ENCODE data around the gene VSIG10.

The VSIG10 gene

DNA sequence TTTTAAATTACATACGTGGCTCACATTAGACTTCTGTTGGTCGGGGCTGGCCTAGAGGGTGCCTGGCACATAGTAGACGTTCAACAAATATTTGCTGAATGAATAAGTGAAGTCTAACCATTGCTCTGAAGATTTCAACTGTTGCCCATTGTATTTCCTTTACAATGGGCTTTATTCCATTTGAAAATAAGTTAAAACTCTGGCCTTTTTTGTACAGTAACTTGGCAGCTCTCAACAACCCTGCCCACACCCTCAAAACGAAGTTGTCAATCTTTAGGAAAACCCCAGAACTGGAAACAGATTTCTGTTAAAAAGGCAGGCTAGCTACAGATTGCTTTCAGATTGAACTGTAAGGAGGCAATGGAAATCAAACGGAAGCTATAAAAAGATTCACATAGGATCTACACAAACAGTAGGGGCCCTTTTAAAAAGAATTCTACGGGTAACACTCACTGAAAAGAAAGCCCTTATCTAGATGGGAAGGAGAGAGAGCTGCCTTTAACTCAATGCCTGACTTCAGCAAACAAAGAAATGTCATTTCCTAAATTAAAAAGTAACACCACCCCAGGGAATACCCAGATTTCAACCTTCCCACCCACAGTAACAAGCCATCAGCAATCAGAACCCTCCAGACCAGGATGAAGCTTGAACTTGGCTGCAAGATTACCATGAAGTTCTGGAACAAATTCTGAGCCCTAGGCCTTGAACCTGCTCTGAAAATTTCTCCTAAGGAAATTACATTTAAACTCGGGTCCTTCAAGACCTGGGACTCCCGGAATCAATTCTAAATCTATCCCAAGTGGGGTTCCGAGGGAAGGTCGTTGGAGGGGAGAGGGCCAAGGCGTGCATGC, 44.2 kb downstream of the VSIG10 start:
- DNase-seq = peak in 1 of 2 donors; percentile 49

DNA sequence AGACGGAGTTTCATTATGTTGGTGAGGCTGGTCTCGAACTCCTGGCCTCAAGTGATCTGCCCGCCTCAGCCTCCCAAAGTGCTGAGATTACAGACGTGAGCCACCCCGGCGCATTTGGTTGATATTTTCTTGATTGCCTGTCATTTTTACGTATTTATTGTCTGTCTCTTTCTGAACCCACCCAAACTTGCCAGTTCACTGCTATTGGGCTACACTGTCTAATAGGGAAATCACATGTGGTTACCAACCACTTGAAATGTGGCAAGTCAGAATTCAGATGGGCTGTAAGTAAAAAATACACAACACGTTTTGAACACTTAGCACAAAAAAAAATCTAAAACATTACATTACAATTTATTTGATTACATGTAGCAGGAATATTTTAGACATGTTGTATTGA, 44.9 kb downstream of the VSIG10 start:
- no peak for DNase-seq

DNA sequence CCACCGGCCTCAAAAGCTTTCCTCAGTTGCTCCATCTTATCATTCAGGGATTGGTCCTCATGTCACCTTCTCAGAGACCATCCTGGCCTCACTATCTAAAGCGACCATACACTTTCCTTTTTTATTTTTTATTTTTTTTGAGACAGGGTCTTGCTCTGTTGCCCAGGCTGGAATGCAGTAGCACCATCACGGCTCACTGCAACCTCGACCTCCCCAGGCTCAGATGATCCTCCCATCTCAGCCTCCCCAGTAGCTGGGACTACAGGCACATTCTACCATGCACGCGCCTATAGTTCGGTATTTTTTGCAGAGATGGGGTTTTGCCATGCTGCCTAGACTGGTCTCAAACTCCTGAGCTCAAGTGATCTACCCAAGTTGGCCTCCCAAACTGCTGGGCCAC, 45.6 kb downstream of the VSIG10 start:
- no peak for DNase-seq

DNA sequence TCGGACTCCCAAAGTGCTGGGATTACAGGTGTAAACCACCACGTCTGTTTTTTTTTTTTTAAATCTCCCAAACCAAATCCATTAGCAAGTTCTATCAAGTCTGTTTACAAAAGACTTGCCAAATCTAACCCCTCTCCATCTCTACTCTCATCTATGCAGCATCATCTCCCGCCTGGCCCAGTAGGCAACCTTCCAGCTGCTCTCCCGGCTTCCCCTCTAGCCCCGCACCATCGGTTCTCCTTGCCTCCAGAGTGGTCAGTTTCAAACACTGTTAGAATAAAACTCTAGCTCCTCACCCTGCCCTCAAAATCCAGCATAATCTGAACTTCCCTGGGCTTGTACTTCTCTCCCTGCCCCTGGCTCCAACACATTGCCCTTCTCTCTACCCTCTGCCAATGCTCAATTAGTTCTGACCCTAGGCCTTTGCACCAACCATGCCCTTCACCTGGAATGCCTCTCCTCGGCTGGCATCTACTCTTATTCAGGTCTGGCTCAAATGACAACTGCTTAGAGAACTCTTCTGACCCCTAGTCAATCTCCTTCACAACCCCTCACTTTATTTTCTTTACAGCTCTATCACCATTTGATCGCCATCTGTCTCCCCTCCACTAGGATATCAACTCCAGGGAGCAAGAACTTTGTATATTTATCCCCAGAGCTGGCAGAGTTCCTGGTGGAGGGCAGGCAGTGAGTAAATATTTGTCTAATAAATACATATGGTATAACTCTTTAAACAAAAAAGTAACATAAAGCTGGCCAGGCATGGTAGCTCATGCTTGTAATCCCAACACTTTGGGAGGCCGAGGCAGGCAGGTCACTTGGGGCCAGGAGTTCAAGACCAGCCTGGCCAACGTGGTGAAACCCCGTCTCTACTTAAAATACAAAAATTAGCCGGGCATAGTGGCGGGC, 47.7 kb downstream of the VSIG10 start:
- DNase-seq = no peak

DNA sequence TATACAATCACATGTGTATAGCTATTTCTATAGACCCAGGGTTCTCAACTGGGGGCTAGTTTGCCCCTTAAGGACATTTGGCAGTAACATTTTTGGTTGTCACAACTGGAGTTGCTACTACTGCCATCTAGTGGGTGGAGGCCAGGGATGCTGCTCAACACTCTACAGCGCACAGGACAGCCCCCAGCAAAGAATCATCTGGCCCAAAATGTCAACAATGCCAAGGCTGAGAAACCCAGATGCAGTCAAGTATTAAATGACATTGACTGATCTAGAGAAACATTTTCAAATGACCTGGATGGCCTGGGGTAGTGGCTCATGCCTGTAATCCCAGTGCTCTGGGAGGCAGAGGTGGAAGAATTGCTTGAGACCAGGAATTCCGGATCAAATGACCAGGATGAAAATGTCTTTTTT, 48.7 kb downstream of the VSIG10 start:
- peak; percentile 62 to 63 for DNase-seq

DNA sequence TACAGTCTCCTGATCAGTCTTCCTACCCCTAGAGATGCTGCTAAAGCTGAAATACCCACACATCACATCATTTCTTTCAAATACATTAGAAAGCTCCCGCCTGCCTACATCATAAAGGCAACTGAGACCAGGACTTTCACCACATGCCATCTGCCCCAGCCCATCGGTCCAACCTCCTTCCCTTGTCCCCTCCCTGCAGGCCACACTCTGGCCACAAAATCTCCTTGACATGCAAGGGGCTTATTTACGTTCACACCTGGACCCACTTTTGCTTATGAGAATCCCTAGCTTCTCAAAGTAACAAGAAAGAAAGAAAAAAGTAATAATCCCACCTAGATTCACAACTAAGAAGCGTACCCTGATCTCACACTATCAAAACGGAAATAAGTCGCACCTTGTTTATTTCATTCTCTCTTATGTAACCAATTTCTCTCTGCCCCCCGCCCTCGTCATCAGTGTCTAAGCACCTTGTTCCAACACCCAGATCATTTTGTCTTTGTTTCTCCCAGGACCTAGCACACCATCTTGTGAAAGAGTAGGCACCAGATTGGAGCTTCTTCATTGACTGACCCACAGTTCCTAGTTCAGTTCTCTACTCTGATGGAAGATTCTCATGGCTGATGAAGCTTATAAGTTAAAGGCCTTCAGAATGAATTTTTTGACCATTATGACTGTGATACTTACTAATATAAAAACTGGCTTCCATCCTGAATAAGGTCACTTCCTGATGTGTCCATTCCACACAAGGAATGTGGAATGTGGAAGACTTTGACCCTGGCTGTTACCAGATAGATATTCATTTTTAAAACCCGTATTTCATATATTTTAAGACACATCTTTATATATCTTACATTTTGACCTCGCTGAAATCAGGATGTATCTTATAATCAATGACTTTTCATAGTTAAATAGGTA, 50.5 kb downstream of the VSIG10 start:
- no peak for DNase-seq

DNA sequence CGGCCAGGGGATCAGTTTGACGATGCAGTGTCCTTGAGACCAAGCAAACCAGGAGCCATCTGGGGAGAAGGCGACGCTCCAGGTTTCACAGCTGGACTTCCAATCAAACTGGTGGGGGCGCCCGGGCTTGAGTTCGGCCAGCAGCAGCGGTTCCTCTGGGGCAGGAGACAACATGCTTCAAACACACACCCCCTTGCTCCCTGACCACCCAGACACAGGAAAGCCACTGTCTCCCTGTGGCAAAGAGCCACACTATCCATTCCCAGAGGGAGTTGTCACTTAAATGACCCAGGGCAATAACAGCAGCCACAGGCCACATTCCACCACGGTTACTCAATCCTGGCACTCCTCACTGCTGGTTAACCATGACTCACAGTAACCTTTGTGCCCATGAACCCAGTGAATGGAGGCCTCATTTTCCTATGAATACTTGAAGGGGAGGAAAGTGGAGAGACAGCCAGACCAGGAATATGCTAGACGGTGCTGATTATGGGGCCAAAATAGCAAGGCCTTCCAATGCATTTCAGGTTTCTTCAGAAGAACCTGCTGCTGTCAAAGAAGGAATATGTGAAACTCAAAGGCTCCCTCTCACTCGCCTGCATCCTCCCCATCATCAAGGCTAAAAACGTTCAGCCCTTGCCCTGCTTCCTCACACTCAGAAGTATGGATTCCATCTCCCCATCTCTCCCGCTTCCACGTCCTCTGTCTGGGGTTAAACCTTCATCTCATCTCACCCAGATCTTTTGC, 51.3 kb downstream of the VSIG10 start:
- peak; percentile 33 to 48 for DNase-seq

DNA sequence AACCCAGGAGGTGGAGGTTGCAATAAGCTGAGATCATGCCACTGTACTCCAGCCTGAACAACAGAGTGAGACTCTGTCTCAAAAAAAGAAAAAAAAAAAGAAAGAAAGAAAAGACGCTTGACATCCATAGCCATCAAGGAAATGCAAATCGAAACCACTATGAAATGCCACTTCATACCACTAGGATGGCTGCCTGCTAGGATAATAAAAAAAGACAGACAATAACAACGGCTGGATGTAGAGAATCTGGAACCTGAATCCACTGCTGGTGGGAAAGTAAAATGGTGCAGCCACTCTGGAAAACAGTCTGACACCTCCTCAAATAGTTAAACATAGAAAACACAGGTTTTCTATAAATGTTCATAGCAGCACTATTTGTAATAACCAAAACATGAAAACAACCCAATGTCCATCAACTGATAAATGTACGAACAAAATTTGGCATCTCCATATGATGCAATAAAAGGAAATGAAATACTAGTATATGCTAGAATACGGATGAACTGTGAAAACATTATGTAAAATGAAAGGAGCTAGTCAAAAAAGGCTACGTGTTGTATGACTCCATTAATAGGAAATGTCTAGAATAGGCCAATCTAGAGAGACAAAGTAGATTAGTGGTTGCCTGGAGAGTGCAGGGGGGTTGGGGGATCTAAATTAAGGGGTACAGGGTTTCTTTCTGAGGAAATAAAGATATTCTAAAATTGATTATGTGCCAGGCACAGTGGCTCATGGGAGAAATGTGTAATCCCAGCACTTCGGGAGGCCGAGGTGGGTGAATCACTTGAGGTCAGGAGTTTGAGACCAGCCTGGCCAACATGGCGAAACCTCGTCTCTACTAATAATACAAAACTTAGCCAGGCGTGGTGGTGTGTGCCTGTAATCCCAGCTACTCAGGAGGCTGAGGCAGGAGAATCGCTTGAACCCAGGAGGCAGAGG, 52.6 kb downstream of the VSIG10 start:
- DNase-seq = no peak

DNA sequence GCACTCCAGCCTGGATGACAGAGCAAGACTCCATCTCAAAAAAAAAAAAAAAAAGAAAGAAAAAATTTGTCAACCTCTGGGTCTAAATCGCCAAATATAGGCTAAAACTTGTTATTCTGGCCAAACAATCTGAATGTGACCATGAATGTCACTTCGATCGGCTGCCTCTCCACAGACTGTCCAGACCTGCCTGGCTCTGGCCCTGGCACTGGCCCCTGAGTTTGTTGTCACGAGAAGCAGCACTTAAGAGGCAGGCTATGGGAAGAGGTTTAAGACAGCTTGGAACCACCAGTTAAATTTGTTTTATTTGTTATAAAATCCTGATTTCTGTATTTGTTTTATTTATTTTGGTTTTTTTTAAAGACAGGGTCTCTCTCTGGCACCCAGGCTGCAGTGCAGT, 57.4 kb downstream of the VSIG10 start:
- DNase-seq = no peak

DNA sequence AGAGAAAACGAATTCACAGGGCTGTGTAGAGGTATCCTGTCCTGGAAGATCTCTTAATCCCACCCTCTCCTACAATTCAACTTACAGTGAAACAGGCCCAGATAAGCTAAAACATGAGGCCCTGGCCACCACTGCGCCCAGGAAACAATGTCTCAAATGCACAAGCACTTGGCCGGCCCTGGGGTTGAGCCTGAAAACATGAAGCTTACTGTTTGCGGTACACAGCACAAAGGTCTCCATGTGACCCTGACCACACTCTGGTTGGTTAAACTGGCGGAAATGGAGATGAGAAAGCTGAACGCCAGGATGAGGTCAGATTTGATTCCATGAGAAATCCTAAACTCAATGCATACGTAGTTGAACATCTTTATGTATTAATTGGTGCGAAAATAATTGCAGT, 59.2 kb downstream of the VSIG10 start:
- no peak for DNase-seq

DNA sequence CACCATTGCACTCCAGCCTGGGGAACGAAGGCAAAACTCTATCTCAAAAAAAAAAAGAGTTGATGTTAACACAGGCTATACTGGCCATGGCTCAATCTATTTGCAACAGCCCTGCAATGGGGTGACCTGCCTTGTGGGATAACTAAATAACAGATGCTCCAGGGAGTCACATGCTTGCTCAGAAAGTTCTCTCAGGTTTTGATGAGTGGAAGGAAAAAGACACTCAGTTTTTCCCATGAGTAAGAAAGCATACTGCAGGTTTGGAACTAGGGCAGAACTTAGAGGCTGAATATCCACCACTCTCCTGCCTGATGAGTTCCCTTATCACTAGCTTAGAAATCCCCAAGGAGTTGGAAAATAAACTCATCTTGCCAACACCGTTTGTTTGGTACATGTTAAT, 59.7 kb downstream of the VSIG10 start:
- DNase-seq = no peak

DNA sequence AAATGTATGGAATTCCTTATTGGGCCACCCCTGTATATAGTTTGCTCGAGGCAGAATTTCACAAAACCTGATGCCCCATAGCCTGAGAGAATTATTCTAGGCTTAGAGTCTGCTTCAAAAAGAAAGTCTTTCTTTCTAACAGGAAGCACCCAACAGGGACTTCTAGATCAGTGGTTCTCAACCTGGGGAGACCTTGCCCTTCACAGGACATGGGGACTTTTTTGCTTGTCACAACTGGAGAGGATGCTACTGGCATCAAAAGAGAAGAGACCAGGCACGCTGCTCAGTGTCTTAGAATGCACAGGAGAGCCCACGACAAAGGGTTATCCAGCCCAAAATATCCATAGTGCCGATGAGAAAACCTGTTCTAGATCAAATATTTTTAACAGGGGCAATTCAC, 61.7 kb downstream of the VSIG10 start:
- DNase-seq = no peak

DNA sequence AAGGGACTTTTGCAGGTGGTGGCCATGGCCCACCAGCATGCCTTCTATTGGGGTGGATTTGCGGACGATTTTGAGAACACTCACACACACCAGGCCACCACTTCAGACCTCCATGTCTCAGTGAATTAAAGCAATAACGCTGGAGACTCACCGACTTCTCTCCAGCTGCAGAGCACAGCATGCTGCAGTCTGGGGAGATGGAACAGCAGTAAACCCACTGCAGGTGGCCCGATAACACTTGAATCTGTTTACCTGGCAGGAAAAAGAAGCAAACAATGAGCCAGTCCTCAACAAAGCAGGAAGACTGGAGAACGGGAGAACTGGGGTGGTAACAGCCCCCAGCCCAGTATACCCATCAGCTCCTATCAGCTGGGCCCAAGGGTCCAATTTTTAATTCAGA, 65.7 kb downstream of the VSIG10 start:
- no peak for DNase-seq

DNA sequence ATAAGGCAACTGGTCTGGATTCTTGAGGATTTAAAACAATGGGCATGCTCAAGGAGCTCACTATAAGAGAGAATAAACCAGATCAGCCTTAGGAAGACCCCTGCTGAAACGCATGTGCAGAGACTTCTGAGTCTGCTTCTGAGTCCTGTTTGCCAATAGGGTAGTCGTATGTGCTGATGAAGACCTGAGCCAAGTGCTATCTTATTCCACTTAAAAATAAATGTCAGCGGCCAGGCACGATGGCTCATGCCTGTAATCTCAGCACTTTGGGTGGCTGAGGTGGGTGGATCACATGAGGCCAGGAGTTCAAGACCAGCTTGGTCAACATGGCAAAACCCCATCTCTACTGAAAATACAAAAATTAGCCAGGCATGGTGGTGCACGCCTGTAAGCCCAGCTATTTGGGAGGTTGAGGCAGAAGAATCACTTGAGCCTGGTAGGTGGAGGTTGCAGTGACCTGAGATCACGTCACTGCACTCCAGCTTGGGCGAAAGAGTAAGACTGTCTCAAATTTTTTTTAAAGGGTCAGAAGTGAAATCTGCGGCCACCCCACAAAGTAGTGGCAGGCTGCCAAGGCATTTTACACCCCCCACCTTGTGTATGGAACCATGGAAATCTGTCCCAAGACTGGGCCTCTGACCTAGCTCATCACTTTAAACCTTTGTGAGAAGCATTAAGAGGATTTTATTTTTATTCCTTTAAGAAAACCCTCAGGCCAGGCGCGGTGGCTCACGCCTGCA, 67.0 kb downstream of the VSIG10 start:
- DNase-seq = no peak

DNA sequence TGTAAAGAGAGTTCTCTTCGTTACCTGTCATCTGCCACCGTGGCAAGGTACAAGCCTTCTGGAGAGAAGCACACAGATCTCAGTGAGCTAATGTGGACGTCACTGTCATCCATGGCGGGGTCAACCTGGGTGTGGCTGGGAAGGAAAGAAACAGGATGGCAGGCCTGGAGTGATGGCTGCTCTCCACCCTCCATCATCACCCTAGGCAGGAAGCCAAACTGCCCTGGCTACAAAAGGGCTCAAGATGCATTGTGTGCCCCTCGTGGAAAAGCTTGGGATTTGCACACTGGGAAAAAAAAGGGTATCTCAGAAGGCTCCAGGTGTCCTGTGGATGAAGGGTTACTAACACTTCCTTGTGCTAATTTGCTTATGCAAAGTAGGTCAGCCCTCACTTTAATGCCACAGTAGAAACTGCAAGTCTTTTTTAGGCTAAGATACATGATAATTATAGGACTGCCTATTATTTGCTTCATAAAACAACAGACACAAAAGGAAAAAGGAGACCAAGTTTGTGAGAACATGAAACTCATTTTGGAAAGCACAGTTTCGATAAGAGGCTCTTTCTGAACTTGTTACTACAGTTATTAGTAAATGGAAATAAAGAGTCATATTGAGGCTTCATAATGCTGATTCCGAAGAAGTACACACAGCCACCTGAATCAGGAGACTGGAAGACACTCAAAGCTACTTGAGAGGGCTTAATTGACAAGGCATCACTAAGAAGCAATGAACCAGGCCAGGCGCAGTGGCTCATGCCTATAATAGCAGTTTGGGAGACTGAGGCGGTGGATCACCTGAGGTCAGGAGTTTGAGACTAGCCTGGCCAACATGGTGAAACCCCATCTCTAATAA, 68.4 kb downstream of the VSIG10 start:
- DNase-seq = no peak

DNA sequence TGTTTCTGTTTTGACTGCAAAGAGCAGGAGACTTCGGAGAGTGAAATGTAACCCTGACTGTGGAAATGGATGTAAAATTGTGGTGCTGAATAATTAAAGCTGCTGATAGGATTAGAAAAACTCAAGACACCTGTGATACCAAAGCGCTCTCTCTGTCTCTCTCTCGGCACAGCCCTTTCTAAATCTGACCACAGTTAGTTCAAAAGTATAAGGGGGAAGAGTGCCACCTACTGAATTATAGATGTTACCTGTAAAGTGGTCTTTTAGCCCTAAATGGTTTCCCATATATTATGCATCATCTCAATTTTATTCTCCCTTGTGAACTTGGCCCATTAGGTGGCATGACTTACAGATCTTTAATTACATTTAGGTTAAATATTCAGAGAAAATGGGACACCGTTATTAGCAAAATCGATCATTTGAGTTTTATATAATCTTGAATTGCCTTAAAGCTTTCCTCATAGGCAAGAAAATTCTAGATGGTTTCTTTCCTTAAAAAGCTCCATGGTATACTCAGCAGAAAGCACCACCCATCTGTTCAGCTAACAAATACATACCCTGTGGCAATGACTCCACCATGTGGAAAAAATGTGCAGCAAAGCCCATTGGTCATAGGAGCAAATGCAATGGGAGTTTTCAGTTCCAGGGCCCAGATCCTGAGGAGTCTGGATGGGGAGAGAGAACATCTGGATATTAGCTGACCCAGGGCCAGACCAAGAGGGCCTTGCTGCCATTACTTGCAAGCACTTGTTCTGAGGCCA, 69.2 kb downstream of the VSIG10 start:
- DNase-seq = no peak

DNA sequence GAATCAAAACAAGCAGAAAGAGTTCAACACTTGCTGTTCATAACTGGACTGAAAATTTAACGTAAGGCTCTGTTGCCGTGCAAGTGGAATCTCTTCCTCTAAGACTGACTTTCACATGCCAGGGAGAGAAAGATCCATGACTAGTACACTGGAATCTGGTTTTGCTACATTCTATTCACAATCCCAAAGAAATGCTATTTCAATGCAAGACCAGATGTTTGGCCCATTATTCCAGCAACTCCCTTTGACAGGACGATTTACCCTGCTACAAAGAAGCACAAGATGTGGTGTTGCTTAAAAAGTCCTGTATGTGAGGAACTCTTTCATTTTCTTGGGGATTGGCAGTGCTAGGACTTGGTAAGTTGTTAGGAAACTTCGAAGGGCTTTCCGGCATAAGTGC, 69.9 kb downstream of the VSIG10 start:
- no peak for DNase-seq

DNA sequence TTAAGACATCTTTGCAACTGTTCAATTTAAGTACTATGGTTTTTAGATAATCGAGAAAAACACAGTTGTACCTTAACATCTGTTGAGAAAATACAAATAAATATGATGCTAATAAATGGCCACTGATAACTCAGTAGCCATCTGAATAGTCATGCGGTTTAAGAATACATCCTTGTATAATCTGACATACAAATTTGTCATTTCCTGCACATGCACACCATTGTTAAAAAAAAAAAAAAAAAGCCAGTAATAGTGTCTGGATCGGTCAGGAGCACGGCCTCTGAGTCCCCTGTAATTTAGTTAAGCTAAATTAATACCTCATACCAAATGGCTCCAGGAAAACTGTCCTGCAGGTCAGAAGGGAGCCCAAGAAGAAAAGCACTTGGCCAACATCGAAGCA, 70.5 kb downstream of the VSIG10 start:
- DNase-seq = no peak
